OCI-LY3 (cell line): Measurements from ENCODE around the gene DEDD2.

ENCODE experiments used
- CTCF ChIP-seq: fragments of 200-600, 300-600 bp; sonication (generic); IDR thresholded peaks from 2 replicates; pipeline ENCODE4 v1.5.1; 2014; ENCODE audit warnings: antibody characterized with exemption, low read length, low read depth
- EZH2phosphoT487 ChIP-seq: fragments of 200-600 bp; shearing (Covaris generic); IDR thresholded peaks from 2 replicates; pipeline ENCODE4 v1.6.1; 2018; ENCODE audit warnings: antibody characterized with exemption, mixed run types, low read depth

- TF ChIP-seq CTCF (no peak), EZH2phosphoT487 (no peak)
Observed at GRCh38 chr19:42152910-42153671, 64.4 kb downstream of the DEDD2 start.
